SK-N-SH (cell line): ENCODE results near the gene USH1C.

Source experiments
- ELF1 ChIP-seq: IDR thresholded peaks from 2 replicates; pipeline ENCODE4 v1.4.0; 2012
- EP300 ChIP-seq, 2 experiments: IDR thresholded peaks; 2 replicates each; pipeline versions ENCODE4 v1.4.0 to v1.6.1; 2012; ENCODE audit warnings: borderline replicate concordance in 1 of 2, low read depth in 1 of 2, low read length in 1 of 2
- FOXM1 ChIP-seq: IDR thresholded peaks from 2 replicates; pipeline ENCODE4 v1.4.0; 2012; ENCODE audit warnings: low read depth, mild to moderate bottlenecking
- NFIC ChIP-seq: IDR thresholded peaks from 2 replicates; pipeline ENCODE4 v1.4.0; 2012; ENCODE audit warnings: borderline replicate concordance
- POLR2AphosphoS5 ChIP-seq: IDR thresholded peaks from 2 replicates; pipeline ENCODE4 v1.6.1; 2012; ENCODE audit warnings: low read depth, low read length
- REST ChIP-seq: IDR thresholded peaks from 2 replicates; pipeline ENCODE4 v1.6.1; 2012; ENCODE audit warnings: mild to moderate bottlenecking, low read depth, low read length, moderate library complexity
- TAF1 ChIP-seq: IDR thresholded peaks from 2 replicates; pipeline ENCODE4 v1.6.1; 2012; ENCODE audit warnings: low read depth, mild to moderate bottlenecking, low read length, moderate library complexity, borderline replicate concordance
- TF ChIP-seq, protein P1 (sequence below): fragments of 200-600 bp; sonication (generic); IDR thresholded peaks from 2 replicates; pipeline ENCODE4 v1.6.1; 2017; ENCODE audit warnings: antibody characterized with exemption, mild to moderate bottlenecking, moderate library complexity

DNA sequence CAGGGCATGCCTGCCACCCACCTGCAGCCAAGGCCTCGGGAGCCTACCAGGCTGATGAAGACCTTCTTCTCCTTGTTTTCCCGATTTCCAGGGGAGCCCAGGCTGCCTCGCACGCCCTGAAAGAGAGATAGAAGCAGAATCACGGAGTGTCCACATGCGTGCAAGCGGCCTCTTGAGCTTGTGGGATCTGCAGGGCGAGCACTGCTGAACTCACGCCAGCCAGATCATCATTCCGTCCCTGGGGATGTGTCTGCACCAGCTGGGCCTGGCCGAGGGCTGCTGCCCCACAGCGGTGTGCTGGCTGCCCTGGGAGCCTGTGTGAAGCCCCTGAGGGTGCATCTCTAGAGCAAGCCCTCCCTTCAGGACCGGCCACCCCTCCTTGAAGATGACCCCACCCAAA, 17.9 kb downstream of the USH1C start:
- TF ChIP-seq NFIC (no peak), FOXM1 (no peak), TAF1 (no peak), REST (no peak), ELF1 (no peak), POLR2AphosphoS5 (no peak), EP300 (IDR thresholded peaks at IDR 0.05; ENCODE audit: borderline replicate concordance in 1 of 2, low read depth in 1 of 2, low read length in 1 of 2) (no peak)
- TF ChIP-seq, protein P1, sequence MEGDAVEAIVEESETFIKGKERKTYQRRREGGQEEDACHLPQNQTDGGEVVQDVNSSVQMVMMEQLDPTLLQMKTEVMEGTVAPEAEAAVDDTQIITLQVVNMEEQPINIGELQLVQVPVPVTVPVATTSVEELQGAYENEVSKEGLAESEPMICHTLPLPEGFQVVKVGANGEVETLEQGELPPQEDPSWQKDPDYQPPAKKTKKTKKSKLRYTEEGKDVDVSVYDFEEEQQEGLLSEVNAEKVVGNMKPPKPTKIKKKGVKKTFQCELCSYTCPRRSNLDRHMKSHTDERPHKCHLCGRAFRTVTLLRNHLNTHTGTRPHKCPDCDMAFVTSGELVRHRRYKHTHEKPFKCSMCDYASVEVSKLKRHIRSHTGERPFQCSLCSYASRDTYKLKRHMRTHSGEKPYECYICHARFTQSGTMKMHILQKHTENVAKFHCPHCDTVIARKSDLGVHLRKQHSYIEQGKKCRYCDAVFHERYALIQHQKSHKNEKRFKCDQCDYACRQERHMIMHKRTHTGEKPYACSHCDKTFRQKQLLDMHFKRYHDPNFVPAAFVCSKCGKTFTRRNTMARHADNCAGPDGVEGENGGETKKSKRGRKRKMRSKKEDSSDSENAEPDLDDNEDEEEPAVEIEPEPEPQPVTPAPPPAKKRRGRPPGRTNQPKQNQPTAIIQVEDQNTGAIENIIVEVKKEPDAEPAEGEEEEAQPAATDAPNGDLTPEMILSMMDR, result no peak
